ENCODE measurements around the gene TRIM33. TPM values are rescaled to one million over a fixed set of nuclear protein-coding genes. Genes with fewer than 3 reads are reported as not detected.

The TRIM33 gene
- total and polyA plus RNA-seq, 2 of the 13 experiments (the other 11 are each of a cell fraction or from before 2014, with no cell fraction given) = 35.5 to 42.2 TPM

DNA sequence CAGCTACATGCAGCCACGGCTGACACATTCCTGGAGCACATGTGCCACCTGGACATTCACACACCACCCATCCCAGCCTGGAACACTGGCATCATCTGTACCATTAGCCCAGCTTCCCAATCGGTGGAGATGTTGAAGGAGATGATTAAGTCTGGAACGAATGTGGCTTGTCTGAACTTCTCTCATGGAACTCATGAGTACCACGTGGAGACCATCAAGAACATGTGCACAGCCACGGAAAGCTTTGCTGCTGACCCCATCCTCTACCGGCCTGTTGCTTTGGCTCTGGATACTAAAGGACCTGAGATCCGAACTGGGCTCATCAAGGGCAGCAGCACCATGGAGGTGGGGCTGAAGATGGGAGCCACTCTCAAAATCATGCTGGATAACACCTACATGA, 25.0 kb upstream of the TRIM33 start:
- no peaks in the 10 kb centered on the region; a peak in 3 of 5 replicates for H3K27me3 ChIP-seq (ENCODE audit: control insufficient read depth in 1 of 2, insufficient read depth in 2 of 2, low read length in 2 of 2)
- BruUV-seq (replicated peaks) = no TSS peak
- H3K4me2 ChIP-seq (ENCODE audit: low read depth, low read length) = no peak overlapping the region
- ATAC-seq (no peak), DNase-seq (ENCODE audit: low spot score) (no peak), FAIRE-seq (no peak)
- H2AFZ ChIP-seq (ENCODE audit: low read length) = no peak overlapping the region
- CTCF ChIA-PET (ENCODE audit: low intra/inter-chr PET ratio, low total read pairs) = no interaction called here
- POLR2A ChIA-PET = no interaction called here
- H4K20me1 ChIP-seq (ENCODE audit: insufficient read depth, low read length) = no peaks in the 10 kb centered on the region
- H3K9ac ChIP-seq (ENCODE audit: insufficient read depth, low read depth, low read length) = no peak overlapping the region
- peaks cover 17% of the 10 kb centered on the region; the same call in 1 of the 2 replicates for H3K4me1 ChIP-seq (ENCODE audit: insufficient read depth, low read length)
- no peak overlapping the region for H3K27ac ChIP-seq (ENCODE audit: extremely low read length, insufficient read depth, low read length)
- intact Hi-C loops (cut with micrococcal nuclease; ENCODE audit: unreplicated experiment) (no loop called here), in situ Hi-C loops (cut with HindIII; ENCODE audit: extremely low pct_ligation_motif_present, low pct_unique_long_range_greater_than_20kb) (no loop called here)
- H3K4me3 ChIP-seq (replicated peaks in 1 of 3; ENCODE audit: insufficient read depth in 1 of 3, low read depth in 2 of 3, low read length in 3 of 3) = no peak overlapping the region
- TF ChIP-seq DMAP1 (CRISPR knock-in tag; IDR thresholded peaks at IDR 0.05) (no peak), MNT (IDR thresholded peaks at IDR 0.05) (peak; percentile 96)
- no peaks in the 10 kb centered on the region for H3K9me3 ChIP-seq (ENCODE audit: low read length)
- H3K79me2 ChIP-seq (ENCODE audit: insufficient read depth, low read length) = no peaks in the 10 kb centered on the region
- H3K36me3 ChIP-seq (replicated peaks in 1 of 2; ENCODE audit: control insufficient read depth in 1 of 2, insufficient read depth in 2 of 2, low read length in 2 of 2) = no peaks in the 10 kb centered on the region
- 31% methylated on average over 6 of the region's 7 CpGs for WGBS (ENCODE audit: low lambda C conversion rate)

DNA sequence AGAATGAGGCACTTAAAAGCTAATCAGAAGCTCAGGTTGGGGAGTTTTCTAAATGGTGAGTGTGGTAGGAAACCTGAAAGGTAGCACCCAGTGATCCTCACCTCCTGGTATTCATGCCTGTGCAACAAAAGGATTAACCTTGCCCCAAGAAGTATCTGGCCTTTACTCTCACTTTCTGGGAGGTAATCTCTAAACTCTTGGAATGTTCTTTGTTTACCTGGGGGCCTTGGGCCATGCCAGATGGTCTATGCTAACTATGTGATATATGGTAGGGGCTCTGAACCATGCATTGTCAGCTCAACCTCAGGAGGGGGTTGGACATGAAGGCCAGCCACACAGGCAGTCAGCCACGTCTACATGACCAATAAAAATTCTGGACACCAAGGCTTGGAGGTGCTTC, 24.4 kb upstream of the TRIM33 start:
- no CpG with 5 or more reads among the region's 1 CpG for WGBS (ENCODE audit: low lambda C conversion rate)
- no peak for FAIRE-seq
- H3K4me3 ChIP-seq (replicated peaks in 1 of 3; ENCODE audit: insufficient read depth in 1 of 3, low read depth in 2 of 3, low read length in 3 of 3) = no peak overlapping the region
- peaks cover 0 to 2% of the 10 kb centered on the region in 2 experiments; a peak in 3 of 5 replicates for H3K27me3 ChIP-seq (ENCODE audit: control insufficient read depth in 1 of 2, insufficient read depth in 2 of 2, low read length in 2 of 2)
- no peak overlapping the region for H3K27ac ChIP-seq (ENCODE audit: extremely low read length, insufficient read depth, low read length)
- DNase-seq (ENCODE audit: low spot score) = no peak
- no peak for ATAC-seq
- ChIA-PET CTCF (ENCODE audit: low intra/inter-chr PET ratio, low total read pairs) (no interaction called here), POLR2A (no interaction called here)
- H4K20me1 ChIP-seq (ENCODE audit: insufficient read depth, low read length) = no peaks in the 10 kb centered on the region
- H3K4me1 ChIP-seq (ENCODE audit: insufficient read depth, low read length) = peaks cover 11% of the 10 kb centered on the region; the same call in 1 of the 2 replicates
- H3K4me2 ChIP-seq (ENCODE audit: low read depth, low read length) = no peak overlapping the region
- no peak overlapping the region for H2AFZ ChIP-seq (ENCODE audit: low read length)
- H3K9ac ChIP-seq (ENCODE audit: insufficient read depth, low read depth, low read length) = no peak overlapping the region
- in situ Hi-C loops (cut with HindIII; ENCODE audit: extremely low pct_ligation_motif_present, low pct_unique_long_range_greater_than_20kb) = no loop called here
- intact Hi-C loops (cut with micrococcal nuclease; ENCODE audit: unreplicated experiment) = no loop called here
- no TSS peak for BruUV-seq (replicated peaks)
- H3K9me3 ChIP-seq (ENCODE audit: low read length) = no peaks in the 10 kb centered on the region
- no peaks in the 10 kb centered on the region for H3K36me3 ChIP-seq (replicated peaks in 1 of 2; ENCODE audit: control insufficient read depth in 1 of 2, insufficient read depth in 2 of 2, low read length in 2 of 2)
- H3K79me2 ChIP-seq (ENCODE audit: insufficient read depth, low read length) = no peaks in the 10 kb centered on the region
- TF ChIP-seq KAT8 (CRISPR knock-in tag; IDR thresholded peaks at IDR 0.05) (no peak), ZNF282 (IDR thresholded peaks at IDR 0.05; ENCODE audit: partially characterized antibody) (no peak), SP4 (CRISPR knock-in tag; IDR thresholded peaks at IDR 0.05) (no peak), ZNF678 (CRISPR knock-in tag; IDR thresholded peaks at IDR 0.05) (no peak), ZSCAN25 (CRISPR knock-in tag; IDR thresholded peaks at IDR 0.05) (no peak), GABPA (IDR thresholded peaks at IDR 0.05; ENCODE audit: low read depth, low read length) (no peak), GABPA (CRISPR knock-in tag; IDR thresholded peaks at IDR 0.05; ENCODE audit: low read depth) (no peak), DNMT3B (CRISPR knock-in tag; conservative IDR thresholded peaks at IDR 0.05) (no peak), ZNF317 (CRISPR knock-in tag; IDR thresholded peaks at IDR 0.05) (no peak), MXD4 (CRISPR knock-in tag; IDR thresholded peaks at IDR 0.05) (no peak), SMAD9 (CRISPR knock-in tag; IDR thresholded peaks at IDR 0.05) (no peak), PCBP2 (optimal IDR thresholded peaks at IDR 0.05; ENCODE audit: low read depth, low read length, poor library complexity, severe bottlenecking) (no peak), BATF2 (CRISPR knock-in tag; IDR thresholded peaks at IDR 0.05) (no peak), PAF1 (CRISPR knock-in tag; IDR thresholded peaks at IDR 0.05) (no peak), ATF3 (CRISPR knock-in tag; IDR thresholded peaks at IDR 0.05) (no peak), HNRNPLL (IDR thresholded peaks at IDR 0.05; ENCODE audit: low read depth, low read length, poor library complexity, severe bottlenecking) (no peak)
- TF ChIP-seq, protein P1, sequence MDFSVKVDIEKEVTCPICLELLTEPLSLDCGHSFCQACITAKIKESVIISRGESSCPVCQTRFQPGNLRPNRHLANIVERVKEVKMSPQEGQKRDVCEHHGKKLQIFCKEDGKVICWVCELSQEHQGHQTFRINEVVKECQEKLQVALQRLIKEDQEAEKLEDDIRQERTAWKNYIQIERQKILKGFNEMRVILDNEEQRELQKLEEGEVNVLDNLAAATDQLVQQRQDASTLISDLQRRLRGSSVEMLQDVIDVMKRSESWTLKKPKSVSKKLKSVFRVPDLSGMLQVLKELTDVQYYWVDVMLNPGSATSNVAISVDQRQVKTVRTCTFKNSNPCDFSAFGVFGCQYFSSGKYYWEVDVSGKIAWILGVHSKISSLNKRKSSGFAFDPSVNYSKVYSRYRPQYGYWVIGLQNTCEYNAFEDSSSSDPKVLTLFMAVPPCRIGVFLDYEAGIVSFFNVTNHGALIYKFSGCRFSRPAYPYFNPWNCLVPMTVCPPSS (IDR thresholded peaks at IDR 0.05) = no peak
